Stimulated activated CD4-positive, alpha-beta T cell treated with anti-CD3 and anti-CD28 coated beads, Interleukin-12 subunit alpha, Interleukin-12 subunit beta, amount 100 ng/mL, for 24 hours (primary cell): ENCODE results near the gene GDF15.
"Not testable (repeated sequence)": the region's sequence is repeated elsewhere in the genome, so short reads cannot be mapped to it uniquely, and the experiment has no call there.

Source experiments
- DNase-seq, 2 experiments: peaks; one replicate each; pipeline ENCODE4 v3.0.0-alpha.2; 2020; ENCODE audit warnings: low read depth in 2 of 2

The GDF15 gene, protein sequence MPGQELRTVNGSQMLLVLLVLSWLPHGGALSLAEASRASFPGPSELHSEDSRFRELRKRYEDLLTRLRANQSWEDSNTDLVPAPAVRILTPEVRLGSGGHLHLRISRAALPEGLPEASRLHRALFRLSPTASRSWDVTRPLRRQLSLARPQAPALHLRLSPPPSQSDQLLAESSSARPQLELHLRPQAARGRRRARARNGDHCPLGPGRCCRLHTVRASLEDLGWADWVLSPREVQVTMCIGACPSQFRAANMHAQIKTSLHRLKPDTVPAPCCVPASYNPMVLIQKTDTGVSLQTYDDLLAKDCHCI

DNA sequence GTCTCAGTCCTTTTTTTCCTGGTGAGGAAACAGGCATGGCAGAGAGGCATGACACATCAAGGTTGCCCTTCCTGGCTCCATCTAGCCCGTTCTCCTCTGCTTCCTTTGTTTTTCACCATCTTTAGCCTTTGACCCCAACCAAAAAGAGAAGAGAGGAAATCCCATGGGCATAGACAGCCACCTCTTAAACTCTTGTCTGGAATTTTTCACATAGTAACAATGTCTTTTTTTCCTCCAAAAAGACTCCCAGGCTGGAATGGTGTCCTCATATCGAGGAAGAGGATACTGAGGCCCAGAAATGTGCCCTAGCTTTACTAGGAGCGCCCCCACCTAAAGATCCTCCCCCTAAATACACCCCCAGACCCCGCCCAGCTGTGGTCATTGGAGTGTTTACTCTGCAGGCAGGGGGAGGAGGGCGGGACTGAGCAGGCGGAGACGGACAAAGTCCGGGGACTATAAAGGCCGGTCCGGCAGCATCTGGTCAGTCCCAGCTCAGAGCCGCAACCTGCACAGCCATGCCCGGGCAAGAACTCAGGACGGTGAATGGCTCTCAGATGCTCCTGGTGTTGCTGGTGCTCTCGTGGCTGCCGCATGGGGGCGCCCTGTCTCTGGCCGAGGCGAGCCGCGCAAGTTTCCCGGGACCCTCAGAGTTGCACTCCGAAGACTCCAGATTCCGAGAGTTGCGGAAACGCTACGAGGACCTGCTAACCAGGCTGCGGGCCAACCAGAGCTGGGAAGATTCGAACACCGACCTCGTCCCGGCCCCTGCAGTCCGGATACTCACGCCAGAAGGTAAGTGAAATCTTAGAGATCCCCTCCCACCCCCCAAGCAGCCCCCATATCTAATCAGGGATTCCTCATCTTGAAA lies at the start of gene GDF15:
Gene GDF15, plus strand, starts transcription at position 484 of the 868 bp plus-strand sequence. Its CDS starts 32 bp downstream, at position 516.
- peak in 1 of 2 experiments; percentile 15 for DNase-seq

DNA sequence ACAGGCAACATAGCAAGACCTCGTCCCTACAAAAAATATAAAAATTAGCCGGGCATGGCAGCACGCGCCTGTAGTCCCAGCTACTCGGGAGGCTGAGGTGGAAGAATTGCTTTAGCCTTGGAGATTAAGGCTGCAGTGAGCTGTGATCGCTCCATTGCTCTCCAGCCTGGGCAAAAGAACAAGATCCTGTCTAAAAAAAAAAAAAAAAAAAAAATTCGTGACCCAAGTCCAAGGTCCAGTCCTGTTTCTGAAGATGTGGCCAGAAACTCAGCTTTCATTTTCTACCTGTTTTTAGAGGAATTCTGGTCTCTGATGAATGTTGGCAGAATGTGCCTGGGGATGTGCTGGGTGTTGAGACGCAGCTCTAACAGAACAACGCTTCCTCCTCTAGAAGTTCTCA lies 47.4 kb upstream of the GDF15 start:
- no peak for DNase-seq

DNA sequence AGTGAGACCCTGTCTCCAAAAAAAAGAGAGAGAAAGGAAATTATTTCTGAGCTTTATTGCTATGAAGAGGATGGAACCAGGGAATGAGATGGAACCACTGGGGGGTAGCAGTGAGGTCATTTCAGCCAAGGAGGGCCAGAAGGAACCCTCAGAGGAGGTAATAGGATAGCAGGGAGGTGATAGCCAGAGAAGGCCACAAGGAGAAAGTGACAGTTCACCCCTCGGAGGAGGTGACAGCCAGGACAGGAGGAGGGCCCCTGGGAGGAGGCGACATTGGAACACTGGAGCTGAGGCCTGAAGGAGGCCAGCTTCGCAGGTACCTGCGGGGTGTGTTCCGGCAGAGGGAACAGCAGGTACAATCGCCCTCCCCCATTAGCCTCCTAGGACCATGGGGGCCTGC lies 46.2 kb upstream of the GDF15 start:
- no peak for DNase-seq

DNA sequence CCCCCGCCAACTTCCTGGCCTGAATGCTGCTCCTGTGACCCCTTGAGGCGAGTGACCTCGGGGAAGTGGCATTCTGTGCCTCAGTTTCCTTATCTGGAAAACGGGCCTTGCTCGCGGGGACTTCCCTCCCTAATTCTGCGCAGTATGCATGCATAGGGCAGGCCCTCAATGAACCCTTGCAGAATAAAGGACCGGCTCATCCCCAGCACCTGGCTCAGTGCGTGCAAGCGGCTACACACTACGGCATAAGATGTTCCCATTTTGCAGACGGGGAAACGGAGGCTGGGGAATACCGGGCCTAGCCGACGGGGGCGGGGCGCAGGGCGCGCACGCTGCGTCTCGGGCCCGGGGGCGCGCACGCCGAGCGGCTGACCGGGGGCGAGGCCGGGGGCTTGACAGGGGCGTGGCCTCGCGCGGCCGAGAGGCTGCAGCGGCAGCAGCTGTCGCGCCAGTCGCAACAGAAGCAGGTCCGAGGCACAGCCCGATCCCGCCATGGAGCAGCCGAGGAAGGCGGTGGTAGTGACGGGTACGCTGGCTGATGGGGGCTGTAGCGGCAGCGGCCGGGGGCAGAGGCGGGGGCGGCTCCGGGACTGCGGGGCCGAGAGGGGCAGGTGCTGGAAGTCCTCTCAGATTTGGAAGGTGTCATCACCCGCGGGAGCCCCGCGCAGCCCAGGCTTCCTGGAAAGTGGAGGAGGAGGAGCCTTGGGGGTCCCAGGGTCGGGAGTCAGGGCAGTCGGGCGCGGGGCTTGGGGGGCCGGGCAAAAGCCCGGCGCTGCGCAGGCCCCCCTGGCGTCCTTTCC lies 45.6 kb upstream of the GDF15 start, which contains the start of gene PGPEP1:
Gene PGPEP1, plus strand, starts transcription at position 409 of the 800 bp plus-strand sequence. Its CDS starts 84 bp downstream, at position 493.
- DNase-seq: peak; percentile 47 to 52

DNA sequence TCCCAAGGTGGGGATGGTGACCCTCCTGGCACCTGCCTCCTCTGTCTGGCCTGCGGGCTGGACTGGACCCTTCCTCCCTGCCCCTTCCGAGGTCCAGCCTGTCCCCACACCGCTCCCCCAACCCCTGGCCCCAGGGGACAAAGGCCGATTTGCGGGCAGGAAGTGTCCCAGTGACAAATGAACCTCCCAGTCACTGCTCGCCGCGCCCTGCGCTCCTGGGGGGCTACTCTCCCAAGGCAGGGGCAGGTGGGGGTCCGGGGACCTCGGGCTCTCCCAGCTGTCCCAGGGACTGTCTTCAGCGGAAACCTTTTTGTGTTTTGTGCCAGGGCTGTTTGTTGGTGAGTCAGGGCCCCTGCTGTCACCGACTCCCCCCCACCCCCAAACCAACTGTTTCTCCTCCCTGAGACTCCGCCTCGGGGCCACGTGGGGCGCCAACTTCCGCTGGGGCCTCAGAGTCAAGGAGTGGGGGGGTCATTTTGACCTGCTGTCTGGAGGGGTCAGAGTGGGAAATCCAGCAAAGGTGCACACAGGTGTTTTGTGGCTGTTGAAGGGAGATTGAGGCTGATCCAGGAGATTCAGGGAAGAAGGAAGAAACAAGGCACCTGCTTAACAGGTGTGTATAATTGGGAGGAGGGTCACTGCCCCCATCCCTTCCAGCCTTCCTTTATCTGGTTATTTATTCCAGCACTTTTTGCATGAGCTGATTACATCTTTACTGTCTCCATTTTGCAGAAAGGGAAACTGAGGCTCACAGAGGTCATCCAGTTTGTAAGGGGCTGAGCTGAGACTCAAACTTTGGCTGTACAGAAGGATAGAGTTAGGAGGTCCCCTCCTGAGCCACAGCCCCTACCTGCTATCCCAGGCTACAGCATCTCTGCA lies 44.7 kb upstream of the GDF15 start:
- DNase-seq: peak in 1 of 2 experiments; percentile 51

DNA sequence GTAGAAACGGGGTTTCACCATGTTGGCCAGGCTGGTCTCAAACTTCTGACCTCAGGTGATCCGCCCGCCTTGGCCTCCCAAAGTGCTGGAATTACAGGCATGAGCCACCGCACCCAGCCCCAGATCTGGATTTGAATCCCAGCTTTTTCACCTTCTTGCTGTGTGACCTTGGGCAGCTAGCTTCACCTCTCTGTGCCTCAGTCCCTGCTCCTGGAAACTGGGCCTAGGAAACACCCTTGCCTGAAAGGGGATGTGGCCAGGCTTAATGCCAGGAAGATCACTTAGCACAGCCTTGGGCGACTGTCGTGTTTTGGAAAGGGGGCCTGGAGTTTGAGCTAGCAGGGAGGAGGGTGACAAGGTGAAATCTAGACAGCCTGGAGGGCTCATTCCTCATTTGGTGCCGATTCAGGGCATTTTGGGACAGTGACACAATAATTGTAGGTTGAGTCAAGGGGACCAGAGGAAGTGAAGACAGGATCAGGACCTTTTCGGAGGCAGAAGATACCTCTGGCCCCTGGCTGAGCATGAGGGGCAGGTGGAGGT lies 43.8 kb upstream of the GDF15 start:
- DNase-seq: no peak

DNA sequence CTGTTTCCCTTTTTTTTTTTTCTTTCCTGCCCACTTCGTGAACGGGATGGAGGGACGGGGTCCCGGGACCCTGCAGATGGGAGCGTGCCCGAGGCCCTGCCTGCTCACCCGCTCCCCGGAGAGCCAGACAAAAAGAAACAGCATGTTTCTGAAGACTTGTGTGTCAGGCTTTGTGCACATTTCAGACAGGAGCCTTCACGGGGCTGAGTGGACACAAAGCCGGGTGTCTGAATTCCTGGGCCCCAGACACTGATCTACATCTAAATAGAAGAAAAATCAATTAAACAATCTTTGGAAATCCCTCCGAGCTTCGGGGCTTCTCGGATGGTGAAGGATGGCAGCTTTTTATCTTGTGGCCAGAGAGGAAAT lies 41.4 kb upstream of the GDF15 start:
- DNase-seq: no peak

DNA sequence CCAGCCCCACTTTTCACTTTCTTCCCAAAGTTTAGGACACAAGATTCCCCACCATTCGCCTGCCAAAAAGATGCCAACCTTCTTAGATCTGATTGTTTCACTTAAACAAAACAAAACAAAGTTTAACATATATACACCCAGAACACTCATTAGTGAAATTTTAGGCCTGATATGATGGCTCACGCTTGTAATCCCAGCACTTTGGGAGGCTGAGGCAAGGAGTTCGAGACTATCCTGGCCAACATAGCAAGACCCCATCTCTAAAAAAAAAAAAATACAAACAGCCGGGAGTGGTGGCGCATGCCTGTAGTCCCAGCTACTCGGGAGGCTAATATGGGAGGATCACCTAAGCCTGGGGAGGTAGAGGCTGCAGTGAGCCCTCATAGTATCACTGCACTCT lies 40.7 kb upstream of the GDF15 start:
- DNase-seq: no peak

DNA sequence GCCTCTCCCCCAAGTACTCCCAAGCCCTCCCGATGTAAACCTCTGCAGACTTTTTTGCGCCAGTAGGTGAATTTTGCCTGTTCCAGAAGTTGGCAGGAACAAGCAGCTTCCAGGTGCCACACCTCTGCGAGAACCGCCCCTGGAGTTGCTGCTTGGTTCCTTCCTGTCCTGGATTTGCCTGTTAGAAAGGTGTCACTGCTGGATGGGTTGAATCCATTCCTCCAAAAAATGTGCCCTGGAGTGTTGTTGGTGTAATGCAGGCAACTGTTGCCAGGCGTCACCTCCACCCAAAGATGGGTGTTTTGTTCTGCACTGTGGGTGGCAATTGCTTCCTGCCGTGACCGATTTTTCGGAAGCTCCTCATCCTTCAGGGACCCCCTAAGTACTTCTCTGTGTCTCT lies 39.9 kb upstream of the GDF15 start:
- no peak for DNase-seq

DNA sequence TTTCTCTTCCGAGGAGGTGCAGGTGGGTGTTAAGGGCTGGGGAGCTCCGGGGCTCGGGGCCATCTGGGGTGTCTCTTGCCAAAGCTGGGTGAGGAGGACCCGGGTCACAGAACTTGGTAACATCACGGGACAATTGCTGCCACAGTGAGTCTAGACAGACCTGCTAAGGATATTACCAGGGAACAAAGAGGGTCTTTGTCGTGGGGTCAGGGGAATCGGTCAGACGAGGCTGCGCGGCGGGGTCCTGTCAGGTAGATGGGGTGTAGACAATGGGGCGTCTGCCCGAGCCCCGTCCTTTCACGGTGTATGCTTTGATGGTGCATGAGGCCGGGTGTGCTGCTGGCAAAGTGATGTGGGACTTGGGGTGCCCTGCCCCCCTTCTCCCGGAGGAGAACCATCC lies 37.8 kb upstream of the GDF15 start:
- no peak for DNase-seq

DNA sequence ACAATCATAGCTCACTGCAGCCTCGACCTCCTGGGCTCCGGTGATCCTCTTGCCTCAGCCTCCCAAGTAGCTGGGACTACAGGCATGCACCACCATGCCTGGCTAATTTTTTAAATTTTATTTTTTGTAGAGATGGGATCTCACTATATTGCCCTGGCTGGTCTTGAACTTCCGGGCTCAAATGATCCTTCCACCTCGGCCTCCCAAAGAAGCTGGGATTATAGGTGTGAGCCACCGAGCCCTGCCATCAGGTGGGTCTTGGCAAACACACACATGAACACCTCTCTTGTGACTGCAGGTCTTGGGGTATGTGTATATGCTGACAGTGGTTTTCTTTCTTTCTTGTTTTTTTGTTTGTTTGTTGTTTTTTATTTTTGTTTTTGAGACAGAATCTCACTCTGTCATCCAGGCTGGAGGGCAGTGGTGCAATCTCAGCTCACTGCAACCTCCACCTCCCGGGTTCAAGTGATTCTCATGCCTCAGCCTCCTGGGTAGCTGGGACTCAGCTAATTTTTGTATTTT lies 37.1 kb upstream of the GDF15 start:
- not testable (repeated sequence) for DNase-seq

DNA sequence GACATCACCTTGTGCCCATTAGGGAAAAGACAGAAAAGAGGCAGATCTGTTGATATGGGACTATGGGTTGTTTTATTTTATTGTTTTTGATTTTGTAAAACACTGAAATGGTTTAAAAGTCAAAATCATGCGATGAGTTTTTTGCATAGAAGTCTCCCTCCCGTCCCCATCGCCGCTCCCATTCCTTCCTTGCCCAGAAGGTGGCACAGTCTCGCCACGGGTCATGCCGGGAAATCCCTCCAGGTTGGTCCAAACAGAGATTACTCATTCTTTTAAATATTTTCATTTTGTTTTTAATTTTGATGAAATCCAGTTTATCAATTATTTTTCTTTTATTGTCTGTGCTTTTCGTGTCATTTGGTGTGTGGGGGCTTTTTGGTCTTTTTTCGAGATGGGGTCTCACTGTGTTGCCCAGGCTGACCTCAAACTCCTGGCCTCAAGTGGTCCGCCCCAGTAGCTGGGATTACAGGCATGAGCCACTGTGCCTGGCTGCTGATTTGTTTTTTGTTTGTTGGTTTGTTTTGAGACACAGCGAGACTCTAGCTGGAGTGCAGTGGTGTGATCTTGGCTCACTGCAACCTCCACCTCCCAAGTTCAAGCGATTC lies 36.3 kb upstream of the GDF15 start:
- peak in 1 of 2 experiments; percentile 24 for DNase-seq

DNA sequence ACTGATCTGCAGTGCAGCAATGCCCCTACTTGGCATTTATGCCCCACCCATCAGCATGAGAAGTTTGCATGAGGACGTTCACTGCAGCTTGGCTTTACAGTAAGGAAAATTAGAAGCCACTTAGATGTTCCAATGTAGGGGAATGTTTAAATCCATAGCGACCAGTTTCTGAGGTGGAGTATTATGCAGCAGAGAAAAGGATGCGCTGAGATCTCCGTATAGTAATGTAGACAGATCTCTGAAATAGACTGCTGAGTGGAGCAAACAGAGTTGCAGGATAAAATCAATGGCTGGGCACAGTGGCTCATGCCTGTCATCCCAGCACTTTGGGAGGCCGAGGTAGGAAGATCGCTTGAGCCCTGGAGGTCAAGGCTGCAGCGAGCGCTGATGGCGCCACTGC lies 35.5 kb upstream of the GDF15 start:
- no peak for DNase-seq

DNA sequence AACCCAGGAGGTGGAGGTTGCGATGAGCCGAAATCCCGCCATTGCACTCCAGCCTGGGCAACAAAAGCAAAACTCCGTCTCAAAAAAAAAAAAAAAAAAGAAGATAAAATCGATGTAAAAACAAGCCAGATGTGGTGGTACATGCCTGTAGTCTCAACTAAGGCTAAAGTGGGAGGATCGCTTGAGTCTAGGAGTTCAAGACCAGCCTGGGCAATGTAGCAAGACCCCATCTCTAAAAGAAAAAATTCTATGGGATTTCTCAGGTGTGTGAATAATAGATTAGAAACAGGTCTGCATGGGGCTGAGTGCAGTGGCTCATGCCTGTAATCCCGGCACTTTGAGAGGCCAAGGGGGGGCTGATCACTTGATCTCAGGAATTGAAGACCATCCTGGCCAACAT lies 34.4 kb upstream of the GDF15 start:
- DNase-seq: no peak

DNA sequence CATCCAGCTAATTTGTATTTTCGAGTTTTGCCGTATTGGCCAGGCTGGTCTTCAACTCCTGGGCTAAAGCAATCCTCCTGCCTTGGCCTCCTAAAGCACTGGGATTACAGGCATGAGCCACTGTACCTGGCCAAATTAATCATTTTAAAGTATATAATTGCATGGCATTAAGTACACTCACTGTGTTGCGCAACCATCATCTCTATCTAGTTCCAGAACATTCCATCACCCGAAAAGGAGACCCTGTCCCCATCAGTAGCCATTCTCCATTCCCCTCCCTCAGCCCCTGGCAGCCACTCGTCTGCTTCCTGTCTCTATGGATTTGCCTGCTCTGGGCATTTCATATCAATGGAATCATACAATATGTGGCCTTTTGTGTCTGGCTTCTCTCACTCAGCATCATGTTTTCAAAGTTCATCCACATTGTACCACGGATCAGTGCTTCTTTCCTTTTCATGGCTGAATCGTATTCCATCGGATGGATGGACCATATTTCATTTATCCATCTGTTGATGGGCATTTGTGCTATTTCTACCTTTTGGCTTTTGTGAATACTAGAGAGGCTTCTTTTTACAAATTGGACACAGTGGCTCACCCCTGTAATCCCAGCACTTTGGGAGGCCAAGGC lies 32.5 kb upstream of the GDF15 start:
- no peak for DNase-seq

DNA sequence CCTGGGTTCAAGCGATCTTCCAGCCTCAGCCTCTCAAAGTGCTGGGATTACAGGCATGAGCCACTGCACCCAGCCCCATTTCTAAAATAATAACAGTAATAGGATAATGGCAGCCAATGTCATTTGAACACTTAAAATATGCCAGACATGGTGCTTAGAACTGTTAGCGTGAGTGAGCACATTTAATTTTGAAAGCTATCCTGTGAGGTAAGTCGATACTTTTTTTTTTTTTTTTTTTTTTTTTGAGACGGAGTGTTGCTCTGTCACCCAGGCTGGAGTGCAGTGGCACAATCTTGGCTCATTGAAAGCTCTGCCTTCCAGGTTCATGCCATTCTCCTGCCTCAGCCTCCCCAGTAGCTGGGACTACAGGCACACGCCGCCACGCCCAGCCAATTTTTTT lies 31.2 kb upstream of the GDF15 start:
- not testable (repeated sequence) for DNase-seq

DNA sequence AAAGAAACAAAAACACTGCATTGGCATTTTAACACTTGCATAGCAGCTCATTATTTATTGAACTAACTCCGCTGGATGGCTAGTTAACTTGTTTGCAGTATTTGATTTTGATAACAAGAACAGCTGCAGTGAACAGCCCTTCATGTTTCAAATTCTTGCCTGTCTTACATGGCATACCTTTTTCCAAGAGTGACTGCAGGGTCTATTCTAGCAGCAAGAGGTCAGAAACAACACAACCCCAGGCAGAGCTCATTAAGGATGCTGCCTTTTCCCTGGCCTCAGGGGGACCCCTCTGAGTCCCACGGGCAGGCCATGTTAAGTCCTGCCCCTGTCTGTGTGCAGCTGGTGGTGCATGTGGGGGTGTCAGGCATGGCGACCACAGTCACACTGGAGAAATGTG lies 28.9 kb upstream of the GDF15 start:
- no peak for DNase-seq

DNA sequence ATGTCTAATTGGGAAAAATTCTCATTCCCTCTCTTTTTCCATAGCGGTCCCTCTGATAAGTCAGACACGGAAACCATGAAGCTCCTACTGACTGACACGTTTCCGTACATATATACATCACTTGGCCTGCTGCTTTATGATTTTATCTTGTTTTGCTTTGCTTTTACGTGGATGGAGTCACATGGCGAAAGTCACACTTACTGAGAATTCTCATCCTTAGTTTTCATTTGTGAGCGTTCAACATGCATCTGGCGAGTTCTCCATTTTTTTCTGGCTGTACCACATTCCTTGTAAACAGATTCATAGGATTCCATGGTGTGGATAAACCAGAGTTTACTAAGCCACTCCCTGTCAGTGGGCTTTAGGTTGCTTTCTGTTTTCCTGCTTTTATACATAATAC lies 24.3 kb upstream of the GDF15 start:
- DNase-seq: no peak

DNA sequence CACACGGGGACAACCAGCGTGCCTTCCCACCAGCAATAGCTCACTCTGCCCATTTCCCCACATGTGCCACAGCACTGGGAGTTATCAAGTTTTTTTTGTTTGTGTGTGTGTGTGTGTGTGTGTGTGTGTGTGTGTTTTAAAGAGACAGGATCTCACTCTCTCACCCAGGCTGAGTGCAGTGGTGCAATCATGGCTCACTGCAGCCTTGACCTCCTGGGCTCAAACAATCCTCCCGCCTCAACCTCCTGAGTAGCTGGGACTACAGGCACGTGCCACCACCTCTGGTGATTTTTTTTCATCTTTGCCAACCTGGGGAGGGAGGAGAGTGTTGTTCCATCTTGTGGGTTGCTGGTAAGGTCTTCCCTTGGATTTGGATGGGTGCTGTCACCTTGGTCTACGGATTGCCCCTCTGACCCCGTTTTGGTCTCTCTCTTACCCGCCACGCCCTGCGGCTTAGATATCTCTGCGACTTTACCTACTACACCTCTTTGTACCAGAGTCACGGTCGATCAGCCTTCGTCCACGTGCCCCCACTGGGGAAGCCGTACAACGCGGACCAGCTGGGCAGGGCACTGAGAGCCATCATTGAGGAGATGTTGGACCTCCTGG lies 22.9 kb upstream of the GDF15 start:
- DNase-seq: no peak
